Measurements from ENCODE around the gene FADS2.

Gene FADS2

GRCh38 chr11:61840371-61840770, 12.3 kb downstream of the FADS2 start:
- TF ChIP-seq POLR2A (IDR thresholded peaks at IDR 0.05; ENCODE audit: low read depth, low read length) = no peak
- no peak for TF ChIP-seq POU2F2 (IDR thresholded peaks at IDR 0.05; ENCODE audit: low read depth, low read length)
- TF ChIP-seq PAX5 (IDR thresholded peaks at IDR 0.05; ENCODE audit: insufficient read depth, low read length, severe bottlenecking) = no peak
- no peak for TF ChIP-seq TAF1 (IDR thresholded peaks at IDR 0.05; ENCODE audit: low read depth, low read length)
- no peak for TF ChIP-seq SPI1 (IDR thresholded peaks at IDR 0.05; ENCODE audit: low read depth, low read length)
- no peak for TF ChIP-seq POLR2AphosphoS5 (IDR thresholded peaks at IDR 0.05; ENCODE audit: low read depth, low read length)
- DNase-seq (ENCODE audit: insufficient read length, low spot score) (no peak), FAIRE-seq (no peak)

GRCh38 chr11:61841636-61842527, 13.8 kb downstream of the FADS2 start:
- FAIRE-seq (no peak), DNase-seq (ENCODE audit: insufficient read length, low spot score) (no peak)

GRCh38 chr11:61842528-61842820, 14.4 kb downstream of the FADS2 start:
- TF ChIP-seq SPI1 (IDR thresholded peaks at IDR 0.05; ENCODE audit: low read depth, low read length) (no peak), PAX5 (IDR thresholded peaks at IDR 0.05; ENCODE audit: insufficient read depth, low read length, severe bottlenecking) (no peak)
- FAIRE-seq = no peak
- no peak for DNase-seq (ENCODE audit: insufficient read length, low spot score)

More at GRCh38 chr11:61841636-61842527, 13.8 kb downstream of the FADS2 start:
- TF ChIP-seq PAX5 (IDR thresholded peaks at IDR 0.05; ENCODE audit: insufficient read depth, low read length, severe bottlenecking) = no peak
- no peak for TF ChIP-seq SPI1 (IDR thresholded peaks at IDR 0.05; ENCODE audit: low read depth, low read length)
- no peak for TF ChIP-seq TAF1 (IDR thresholded peaks at IDR 0.05; ENCODE audit: low read depth, low read length)
- no peak for TF ChIP-seq POLR2A (IDR thresholded peaks at IDR 0.05; ENCODE audit: low read depth, low read length)
- TF ChIP-seq POU2F2 (IDR thresholded peaks at IDR 0.05; ENCODE audit: low read depth, low read length) = no peak
- TF ChIP-seq POLR2AphosphoS5 (IDR thresholded peaks at IDR 0.05; ENCODE audit: low read depth, low read length) = no peak

- DNase-seq (ENCODE audit: insufficient read length, low spot score) (no peak), FAIRE-seq (no peak)
- TF ChIP-seq POLR2AphosphoS5 (IDR thresholded peaks at IDR 0.05; ENCODE audit: low read depth, low read length) = no peak
- TF ChIP-seq TAF1 (IDR thresholded peaks at IDR 0.05; ENCODE audit: low read depth, low read length) = no peak
- no peak for TF ChIP-seq POLR2A (IDR thresholded peaks at IDR 0.05; ENCODE audit: low read depth, low read length)
- TF ChIP-seq POU2F2 (IDR thresholded peaks at IDR 0.05; ENCODE audit: low read depth, low read length) = no peak
- TF ChIP-seq SPI1 (IDR thresholded peaks at IDR 0.05; ENCODE audit: low read depth, low read length) = no peak
- TF ChIP-seq PAX5 (IDR thresholded peaks at IDR 0.05; ENCODE audit: insufficient read depth, low read length, severe bottlenecking) = no peak
Observed at GRCh38 chr11:61844909-61845565, 16.9 kb downstream of the FADS2 start.

- TF ChIP-seq POLR2AphosphoS5 (IDR thresholded peaks at IDR 0.05; ENCODE audit: low read depth, low read length) = no peak
- TF ChIP-seq PAX5 (IDR thresholded peaks at IDR 0.05; ENCODE audit: insufficient read depth, low read length, severe bottlenecking) = no peak
- no peak for TF ChIP-seq TAF1 (IDR thresholded peaks at IDR 0.05; ENCODE audit: low read depth, low read length)
- no peak for TF ChIP-seq SPI1 (IDR thresholded peaks at IDR 0.05; ENCODE audit: low read depth, low read length)
- TF ChIP-seq POU2F2 (IDR thresholded peaks at IDR 0.05; ENCODE audit: low read depth, low read length) = no peak
- no peak for TF ChIP-seq POLR2A (IDR thresholded peaks at IDR 0.05; ENCODE audit: low read depth, low read length)
- DNase-seq (ENCODE audit: insufficient read length, low spot score) = no peak
- no peak for FAIRE-seq
Observed at GRCh38 chr11:61846362-61847020, 18.4 kb downstream of the FADS2 start.

- FAIRE-seq = no peak
- TF ChIP-seq POU2F2 (IDR thresholded peaks at IDR 0.05; ENCODE audit: low read depth, low read length) (no peak), POLR2AphosphoS5 (IDR thresholded peaks at IDR 0.05; ENCODE audit: low read depth, low read length) (no peak), POLR2A (IDR thresholded peaks at IDR 0.05; ENCODE audit: low read depth, low read length) (no peak)
- no peak for DNase-seq (ENCODE audit: insufficient read length, low spot score)
Observed at GRCh38 chr11:61847914-61848581, 19.9 kb downstream of the FADS2 start.

- TF ChIP-seq POLR2A (IDR thresholded peaks at IDR 0.05; ENCODE audit: low read depth, low read length) (no peak), SPI1 (IDR thresholded peaks at IDR 0.05; ENCODE audit: low read depth, low read length) (no peak), POLR2AphosphoS5 (IDR thresholded peaks at IDR 0.05; ENCODE audit: low read depth, low read length) (no peak)
- FAIRE-seq (no peak), DNase-seq (ENCODE audit: insufficient read length, low spot score) (no peak)
Observed at GRCh38 chr11:61848631-61849030, 20.5 kb downstream of the FADS2 start.

- DNase-seq (ENCODE audit: insufficient read length, low spot score) (no peak), FAIRE-seq (no peak)
- TF ChIP-seq SPI1 (IDR thresholded peaks at IDR 0.05; ENCODE audit: low read depth, low read length) = no peak
- no peak for TF ChIP-seq POU2F2 (IDR thresholded peaks at IDR 0.05; ENCODE audit: low read depth, low read length)
- no peak for TF ChIP-seq PAX5 (IDR thresholded peaks at IDR 0.05; ENCODE audit: insufficient read depth, low read length, severe bottlenecking)
- TF ChIP-seq POLR2A (IDR thresholded peaks at IDR 0.05; ENCODE audit: low read depth, low read length) = no peak
- no peak for TF ChIP-seq POLR2AphosphoS5 (IDR thresholded peaks at IDR 0.05; ENCODE audit: low read depth, low read length)
- no peak for TF ChIP-seq TAF1 (IDR thresholded peaks at IDR 0.05; ENCODE audit: low read depth, low read length)
Observed at GRCh38 chr11:61850687-61851086, 22.6 kb downstream of the FADS2 start.

- TF ChIP-seq POU2F2 (IDR thresholded peaks at IDR 0.05; ENCODE audit: low read depth, low read length) = no peak
- TF ChIP-seq POLR2AphosphoS5 (IDR thresholded peaks at IDR 0.05; ENCODE audit: low read depth, low read length) = no peak
- no peak for TF ChIP-seq SPI1 (IDR thresholded peaks at IDR 0.05; ENCODE audit: low read depth, low read length)
- TF ChIP-seq PAX5 (IDR thresholded peaks at IDR 0.05; ENCODE audit: insufficient read depth, low read length, severe bottlenecking) = no peak
- TF ChIP-seq TAF1 (IDR thresholded peaks at IDR 0.05; ENCODE audit: low read depth, low read length) = no peak
- no peak for TF ChIP-seq POLR2A (IDR thresholded peaks at IDR 0.05; ENCODE audit: low read depth, low read length)
- DNase-seq (ENCODE audit: insufficient read length, low spot score) (no peak), FAIRE-seq (no peak)
Observed at GRCh38 chr11:61851113-61851899, 23.2 kb downstream of the FADS2 start.
